ENCODE measurements around the gene PCGF5. TPM values are rescaled to one million over a fixed set of nuclear protein-coding genes. Genes with fewer than 3 reads are reported as not detected.
"Not testable (repeated sequence)": the region's sequence is repeated elsewhere in the genome, so short reads cannot be mapped to it uniquely, and the experiment has no call there.

Gene PCGF5
- total RNA-seq, result 10 to 100 TPM; 17.3 to 39.3 (median 23.4) TPM

DNA sequence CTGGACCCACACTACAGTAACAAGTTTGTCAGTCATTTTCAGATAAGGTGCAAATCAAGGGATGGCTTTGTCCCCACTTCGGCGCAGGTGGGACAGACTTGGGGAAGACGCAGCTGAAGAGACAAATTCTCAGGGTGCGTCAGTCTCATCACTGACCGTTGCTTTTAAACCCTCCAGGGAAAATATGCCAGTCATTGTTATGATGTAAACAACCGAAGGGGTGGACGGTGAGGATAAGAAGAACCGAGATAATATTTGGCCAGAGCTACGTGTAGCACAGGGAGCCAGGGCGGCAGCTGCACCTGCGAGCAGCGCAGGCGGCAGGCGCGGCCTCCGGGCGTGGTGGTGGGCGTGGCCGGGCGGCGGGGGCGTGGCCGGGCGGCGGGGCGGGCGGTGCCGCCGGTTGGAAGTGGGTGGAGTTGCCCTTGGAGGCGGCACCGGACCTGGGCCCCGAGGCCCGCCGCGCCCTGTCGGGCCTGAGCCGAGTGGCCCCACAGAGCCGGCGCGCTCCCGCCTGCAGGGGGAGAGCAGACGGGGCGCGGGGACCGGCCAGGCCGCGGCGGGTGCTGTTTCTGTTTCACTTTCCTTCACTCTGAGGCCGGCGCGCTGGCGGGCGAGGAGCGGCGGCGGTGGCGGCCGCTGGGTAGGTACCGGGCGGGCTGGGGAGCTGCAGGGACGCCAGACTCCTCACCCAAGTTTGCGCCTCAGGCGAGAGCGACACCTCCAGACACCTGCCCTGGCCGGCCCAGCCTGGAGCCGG lies at the start of gene PCGF5:
PCGF5 (plus strand) TSS at position 470 of the 760 bp plus-strand sequence. CDS start 2,209 bp downstream, outside the sequence.
- intact Hi-C loops (cut with DNase I), result no loop called here

DNA sequence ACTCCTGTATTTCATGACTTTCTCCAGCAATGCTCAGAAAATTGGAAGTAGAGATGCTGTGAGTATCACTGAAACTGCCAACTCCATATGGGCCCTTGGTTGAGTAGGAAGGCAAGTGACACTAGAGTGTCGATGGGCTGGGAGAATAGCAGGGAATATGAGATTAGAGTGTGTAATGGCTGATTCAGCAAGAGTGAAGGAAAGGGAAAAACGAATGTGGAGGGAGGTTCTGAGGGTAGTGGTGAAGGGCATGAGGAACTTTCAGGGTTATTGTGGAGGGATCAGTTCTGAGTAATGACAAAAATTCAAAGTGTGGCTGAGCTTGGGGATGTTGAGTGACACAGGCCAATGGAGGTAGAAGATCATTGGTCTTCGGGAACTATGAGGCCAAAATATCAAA lies 49.0 kb upstream of the PCGF5 start:
- TF ChIP-seq, protein P1, sequence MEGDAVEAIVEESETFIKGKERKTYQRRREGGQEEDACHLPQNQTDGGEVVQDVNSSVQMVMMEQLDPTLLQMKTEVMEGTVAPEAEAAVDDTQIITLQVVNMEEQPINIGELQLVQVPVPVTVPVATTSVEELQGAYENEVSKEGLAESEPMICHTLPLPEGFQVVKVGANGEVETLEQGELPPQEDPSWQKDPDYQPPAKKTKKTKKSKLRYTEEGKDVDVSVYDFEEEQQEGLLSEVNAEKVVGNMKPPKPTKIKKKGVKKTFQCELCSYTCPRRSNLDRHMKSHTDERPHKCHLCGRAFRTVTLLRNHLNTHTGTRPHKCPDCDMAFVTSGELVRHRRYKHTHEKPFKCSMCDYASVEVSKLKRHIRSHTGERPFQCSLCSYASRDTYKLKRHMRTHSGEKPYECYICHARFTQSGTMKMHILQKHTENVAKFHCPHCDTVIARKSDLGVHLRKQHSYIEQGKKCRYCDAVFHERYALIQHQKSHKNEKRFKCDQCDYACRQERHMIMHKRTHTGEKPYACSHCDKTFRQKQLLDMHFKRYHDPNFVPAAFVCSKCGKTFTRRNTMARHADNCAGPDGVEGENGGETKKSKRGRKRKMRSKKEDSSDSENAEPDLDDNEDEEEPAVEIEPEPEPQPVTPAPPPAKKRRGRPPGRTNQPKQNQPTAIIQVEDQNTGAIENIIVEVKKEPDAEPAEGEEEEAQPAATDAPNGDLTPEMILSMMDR (IDR thresholded peaks at IDR 0.05), result no peak
- 84 to 94% methylated on average over 3 of the region's 3 CpGs for WGBS, 2 donors
- H3K36me3 ChIP-seq, result no peaks in the 10 kb centered on the region
- intact Hi-C loops (cut with DNase I), result no loop called here
- no peak overlapping the region for H3K4me3 ChIP-seq
- H3K9me3 ChIP-seq, result no peaks in the 10 kb centered on the region
- no peak for DNase-seq
- no peaks in the 10 kb centered on the region for H3K4me1 ChIP-seq
- no peaks in the 10 kb centered on the region for H3K27me3 ChIP-seq
- no peak overlapping the region for H3K27ac ChIP-seq

More for the DNA sequence above, at the start of gene PCGF5:
- no peaks in the 10 kb centered on the region for H3K9me3 ChIP-seq
- H3K27me3 ChIP-seq, result no peaks in the 10 kb centered on the region
- no peaks in the 10 kb centered on the region for H3K36me3 ChIP-seq
- H3K27ac ChIP-seq, result peak within 1 kb of the TSS; percentile 93 to 97 (median 96)
- WGBS, 2 donors, result 11 to 12% methylated on average over 5 to 7 of the region's 66 CpGs
- DNase-seq, result peak; percentile 53
- H3K4me3 ChIP-seq, result peak within 1 kb of the TSS; percentile 78 to 98 (median 93)
- TF ChIP-seq, protein P1 (IDR thresholded peaks at IDR 0.05), result peak in 5 of 6 experiments; percentile 10 to 64 (median 61)
- peak in 2 of 4 donors; percentile 76 to 84 for TF ChIP-seq POLR2A (IDR thresholded peaks at IDR 0.05)
- H3K4me1 ChIP-seq, result peaks cover 10 to 49% (median 12%) of the 10 kb centered on the region in 3 donors

DNA sequence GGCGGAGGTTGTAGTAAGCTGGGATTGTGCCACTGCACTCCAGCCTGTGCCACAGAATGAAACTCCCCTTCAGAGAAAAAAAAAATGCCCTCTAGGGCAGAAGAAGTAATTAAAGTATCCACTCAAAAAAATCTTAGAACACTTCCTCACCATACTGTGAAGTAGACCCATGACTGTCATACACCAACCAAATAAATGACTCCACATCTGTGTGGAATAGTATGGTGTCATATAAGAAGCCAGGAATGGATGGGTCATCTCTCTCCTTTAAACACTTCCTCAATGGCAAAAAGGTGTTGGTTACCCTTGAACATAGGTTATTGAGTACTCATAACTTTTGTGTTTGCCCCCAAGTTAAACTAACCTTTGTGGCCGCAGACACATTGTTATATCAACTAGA lies 48.1 kb upstream of the PCGF5 start:
- H3K9me3 ChIP-seq, result peaks cover 0 to 2% (median 0%) of the 10 kb centered on the region in 3 donors
- no peaks in the 10 kb centered on the region for H3K4me1 ChIP-seq
- TF ChIP-seq, protein P1 (IDR thresholded peaks at IDR 0.05), result no peak
- TF ChIP-seq POLR2A (IDR thresholded peaks at IDR 0.05), result no peak
- no peaks in the 10 kb centered on the region for H3K36me3 ChIP-seq
- 84 to 100% methylated on average over 2 of the region's 2 CpGs for WGBS, 2 donors
- intact Hi-C loops (cut with DNase I), result no loop called here
- H3K27me3 ChIP-seq, result no peaks in the 10 kb centered on the region
- DNase-seq, result no peak
- no peak overlapping the region for H3K27ac ChIP-seq
- no peak overlapping the region for H3K4me3 ChIP-seq

- H3K4me3 ChIP-seq, result no peak overlapping the region
- H3K4me1 ChIP-seq, result peaks cover 0 to 18% (median 3%) of the 10 kb centered on the region in 3 donors
- no peak overlapping the region for H3K27ac ChIP-seq
- peaks cover 0 to 4% (median 0%) of the 10 kb centered on the region in 3 donors for H3K9me3 ChIP-seq
- no peaks in the 10 kb centered on the region for H3K36me3 ChIP-seq
- DNase-seq, result no peak
- H3K27me3 ChIP-seq, result no peaks in the 10 kb centered on the region
- no peak for TF ChIP-seq POLR2A (IDR thresholded peaks at IDR 0.05)
- TF ChIP-seq, protein P1 (IDR thresholded peaks at IDR 0.05), result no peak
- 86 to 87% methylated on average over 4 to 5 of the region's 8 CpGs for WGBS, 2 donors
- intact Hi-C loops (cut with DNase I), result no loop called here
Observed at GRCh38 chr10:91185239-91185875, 35.1 kb upstream of the PCGF5 start.

GRCh38 chr10:91187156-91187555 lies 33.3 kb upstream of the PCGF5 start:
- no peak overlapping the region for H3K27ac ChIP-seq
- intact Hi-C loops (cut with DNase I), result no loop called here
- no peaks in the 10 kb centered on the region for H3K27me3 ChIP-seq
- H3K4me1 ChIP-seq, result peaks cover 0 to 35% (median 15%) of the 10 kb centered on the region in 3 donors
- WGBS, 2 donors, result 87 to 88% methylated on average over 4 of the region's 4 CpGs
- TF ChIP-seq POLR2A (IDR thresholded peaks at IDR 0.05), result no peak
- TF ChIP-seq, protein P1 (IDR thresholded peaks at IDR 0.05), result no peak
- no peak for DNase-seq
- H3K36me3 ChIP-seq, result no peaks in the 10 kb centered on the region
- no peaks in the 10 kb centered on the region for H3K9me3 ChIP-seq
- H3K4me3 ChIP-seq, result no peak overlapping the region

- H3K27me3 ChIP-seq; intact Hi-C loops (cut with DNase I); DNase-seq; H3K9me3 ChIP-seq; H3K27ac ChIP-seq; H3K4me3 ChIP-seq; H3K36me3 ChIP-seq: not testable (repeated sequence)
- 82 to 87% methylated on average over 7 to 10 of the region's 11 CpGs for WGBS, 2 donors
- peaks cover 0 to 35% (median 15%) of the 10 kb centered on the region in 3 donors for H3K4me1 ChIP-seq
Observed at GRCh38 chr10:91188010-91188409, 32.5 kb upstream of the PCGF5 start.
